ENCODE measurements around the gene ZCCHC24.

The ZCCHC24 gene

DNA sequence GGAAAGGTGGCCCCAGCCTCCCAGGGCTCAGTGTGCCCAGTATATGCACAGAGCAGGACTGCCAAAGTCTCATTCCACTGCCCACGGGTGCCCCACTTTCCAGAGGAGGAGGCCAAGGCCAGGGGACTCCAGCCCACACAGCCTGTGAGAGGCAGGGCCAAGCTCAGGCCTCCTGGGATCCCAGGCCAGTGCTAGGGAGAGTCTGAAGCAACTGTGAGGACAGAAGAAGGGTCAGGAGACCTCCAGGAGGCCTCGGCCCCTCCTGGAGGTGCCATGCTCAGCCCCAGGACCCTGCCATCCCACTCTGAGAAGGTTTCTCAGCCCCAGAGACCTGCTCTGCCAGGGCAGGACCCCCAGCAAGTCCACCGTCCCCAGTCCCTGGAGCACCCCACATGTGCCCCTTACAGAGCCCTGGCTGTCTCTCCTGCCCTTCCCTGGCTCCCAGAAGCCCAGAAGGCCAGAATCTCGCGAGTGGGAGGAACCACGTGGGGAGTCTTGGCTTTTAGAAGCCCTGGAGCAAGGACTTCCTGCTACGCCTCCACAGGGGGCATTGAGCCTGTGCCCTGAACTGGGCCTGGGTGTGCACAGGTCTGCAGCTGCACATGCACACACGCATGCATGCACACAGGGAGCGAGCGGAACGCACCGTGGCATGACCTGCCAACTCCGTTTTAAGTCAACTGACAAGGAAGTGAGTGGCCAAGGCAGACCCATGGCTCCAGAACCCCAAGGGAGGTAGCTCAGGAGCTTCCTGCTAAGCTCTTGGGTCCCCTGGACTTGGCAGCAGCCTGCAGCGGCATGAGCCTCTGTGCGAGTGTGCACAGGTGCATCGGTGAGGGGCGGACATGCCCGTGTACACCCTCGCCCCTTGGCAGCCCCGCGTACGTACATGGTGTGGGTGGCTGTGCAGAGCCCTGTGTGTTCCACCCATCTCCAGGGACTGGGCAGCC lies 33.6 kb downstream of the ZCCHC24 start:
- H3K36me3 ChIP-seq (ENCODE audit: low read depth): no peaks in the 10 kb centered on the region
- no peak for ATAC-seq (ENCODE audit: low read depth)
- H3K9me3 ChIP-seq (ENCODE audit: severe bottlenecking): no peaks in the 10 kb centered on the region
- H3K27me3 ChIP-seq (ENCODE audit: insufficient read depth, poor library complexity, severe bottlenecking): no peaks in the 10 kb centered on the region
- H3K4me3 ChIP-seq (ENCODE audit: severe bottlenecking): no peak overlapping the region
- no peak overlapping the region for H3K27ac ChIP-seq (ENCODE audit: poor library complexity, severe bottlenecking)
- DNase-seq (ENCODE audit: low spot score): no peak
- TF ChIP-seq, protein P1, sequence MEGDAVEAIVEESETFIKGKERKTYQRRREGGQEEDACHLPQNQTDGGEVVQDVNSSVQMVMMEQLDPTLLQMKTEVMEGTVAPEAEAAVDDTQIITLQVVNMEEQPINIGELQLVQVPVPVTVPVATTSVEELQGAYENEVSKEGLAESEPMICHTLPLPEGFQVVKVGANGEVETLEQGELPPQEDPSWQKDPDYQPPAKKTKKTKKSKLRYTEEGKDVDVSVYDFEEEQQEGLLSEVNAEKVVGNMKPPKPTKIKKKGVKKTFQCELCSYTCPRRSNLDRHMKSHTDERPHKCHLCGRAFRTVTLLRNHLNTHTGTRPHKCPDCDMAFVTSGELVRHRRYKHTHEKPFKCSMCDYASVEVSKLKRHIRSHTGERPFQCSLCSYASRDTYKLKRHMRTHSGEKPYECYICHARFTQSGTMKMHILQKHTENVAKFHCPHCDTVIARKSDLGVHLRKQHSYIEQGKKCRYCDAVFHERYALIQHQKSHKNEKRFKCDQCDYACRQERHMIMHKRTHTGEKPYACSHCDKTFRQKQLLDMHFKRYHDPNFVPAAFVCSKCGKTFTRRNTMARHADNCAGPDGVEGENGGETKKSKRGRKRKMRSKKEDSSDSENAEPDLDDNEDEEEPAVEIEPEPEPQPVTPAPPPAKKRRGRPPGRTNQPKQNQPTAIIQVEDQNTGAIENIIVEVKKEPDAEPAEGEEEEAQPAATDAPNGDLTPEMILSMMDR (IDR thresholded peaks at IDR 0.05; ENCODE audit: poor library complexity, severe bottlenecking): no peak
- H3K4me1 ChIP-seq (ENCODE audit: insufficient read depth, poor library complexity, severe bottlenecking): no peaks in the 10 kb centered on the region

DNA sequence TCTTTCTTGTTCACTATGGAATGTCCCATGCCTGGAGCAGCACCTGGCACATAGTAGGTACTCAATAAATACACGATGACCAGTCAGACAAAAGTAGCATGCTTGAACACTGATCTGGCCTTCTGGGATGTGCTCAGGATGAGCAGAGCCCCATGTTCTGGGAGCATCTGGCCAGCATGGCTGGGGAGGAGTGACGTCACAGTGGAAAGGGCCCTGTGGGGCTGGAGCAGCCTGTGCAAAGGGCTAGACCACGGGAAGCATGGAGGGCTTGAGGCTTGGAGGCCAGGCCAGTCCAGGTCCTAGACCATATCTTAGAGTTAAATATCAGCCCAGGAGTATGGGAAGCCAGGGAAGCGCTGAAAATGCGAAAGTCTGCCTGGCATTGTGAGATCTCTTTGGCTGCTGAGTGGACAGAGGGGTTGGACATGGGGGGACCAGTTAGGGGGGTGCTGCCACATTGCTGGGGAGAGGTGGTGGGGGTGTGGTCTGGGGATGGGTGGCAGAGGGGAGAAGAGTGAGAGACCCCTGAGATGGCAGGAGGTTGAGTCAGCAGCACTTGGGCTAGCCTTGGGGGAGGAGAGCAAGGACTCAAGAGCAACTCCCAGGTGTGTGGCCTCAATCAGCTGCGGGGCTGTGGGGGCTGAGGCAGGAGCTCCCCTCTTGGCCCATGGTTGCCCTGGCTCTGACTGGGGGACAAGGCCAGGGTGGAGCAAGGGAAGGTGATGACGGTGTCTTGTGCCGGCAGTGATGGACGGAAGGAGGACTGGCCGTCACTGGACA lies 34.9 kb downstream of the ZCCHC24 start:
- ATAC-seq (ENCODE audit: low read depth): no peak
- H3K9me3 ChIP-seq (ENCODE audit: severe bottlenecking): no peaks in the 10 kb centered on the region
- TF ChIP-seq, protein P1 (IDR thresholded peaks at IDR 0.05; ENCODE audit: poor library complexity, severe bottlenecking): no peak
- DNase-seq (ENCODE audit: low spot score): no peak
- no peaks in the 10 kb centered on the region for H3K36me3 ChIP-seq (ENCODE audit: low read depth)
- no peaks in the 10 kb centered on the region for H3K4me1 ChIP-seq (ENCODE audit: insufficient read depth, poor library complexity, severe bottlenecking)
- H3K4me3 ChIP-seq (ENCODE audit: severe bottlenecking): no peak overlapping the region
- no peaks in the 10 kb centered on the region for H3K27me3 ChIP-seq (ENCODE audit: insufficient read depth, poor library complexity, severe bottlenecking)
- H3K27ac ChIP-seq (ENCODE audit: poor library complexity, severe bottlenecking): no peak overlapping the region

DNA sequence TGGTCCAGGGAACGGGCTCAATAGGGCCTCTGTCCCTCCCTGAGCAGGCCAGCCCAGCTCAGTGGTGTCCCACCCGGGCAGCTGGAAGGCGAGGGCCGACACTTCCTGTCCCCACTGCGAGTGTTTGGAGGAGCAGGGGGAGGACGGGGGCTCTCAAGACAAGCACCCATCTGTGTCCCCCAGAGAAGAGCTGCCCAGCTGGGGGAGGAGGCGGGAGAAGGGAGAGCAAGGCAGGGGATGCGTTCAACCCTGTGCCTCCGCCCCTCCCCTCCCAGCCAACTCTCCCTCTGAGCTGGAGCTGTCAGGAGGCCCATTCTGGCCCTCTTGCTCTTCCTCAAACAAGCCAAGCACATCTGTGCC lies 35.7 kb downstream of the ZCCHC24 start:
- no peaks in the 10 kb centered on the region for H3K9me3 ChIP-seq (ENCODE audit: severe bottlenecking)
- no peak for ATAC-seq (ENCODE audit: low read depth)
- no peaks in the 10 kb centered on the region for H3K27me3 ChIP-seq (ENCODE audit: insufficient read depth, poor library complexity, severe bottlenecking)
- H3K27ac ChIP-seq (ENCODE audit: poor library complexity, severe bottlenecking): no peak overlapping the region
- TF ChIP-seq, protein P1 (IDR thresholded peaks at IDR 0.05; ENCODE audit: poor library complexity, severe bottlenecking): no peak
- no peaks in the 10 kb centered on the region for H3K4me1 ChIP-seq (ENCODE audit: insufficient read depth, poor library complexity, severe bottlenecking)
- H3K36me3 ChIP-seq (ENCODE audit: low read depth): no peaks in the 10 kb centered on the region
- DNase-seq (ENCODE audit: low spot score): no peak
- no peak overlapping the region for H3K4me3 ChIP-seq (ENCODE audit: severe bottlenecking)

DNA sequence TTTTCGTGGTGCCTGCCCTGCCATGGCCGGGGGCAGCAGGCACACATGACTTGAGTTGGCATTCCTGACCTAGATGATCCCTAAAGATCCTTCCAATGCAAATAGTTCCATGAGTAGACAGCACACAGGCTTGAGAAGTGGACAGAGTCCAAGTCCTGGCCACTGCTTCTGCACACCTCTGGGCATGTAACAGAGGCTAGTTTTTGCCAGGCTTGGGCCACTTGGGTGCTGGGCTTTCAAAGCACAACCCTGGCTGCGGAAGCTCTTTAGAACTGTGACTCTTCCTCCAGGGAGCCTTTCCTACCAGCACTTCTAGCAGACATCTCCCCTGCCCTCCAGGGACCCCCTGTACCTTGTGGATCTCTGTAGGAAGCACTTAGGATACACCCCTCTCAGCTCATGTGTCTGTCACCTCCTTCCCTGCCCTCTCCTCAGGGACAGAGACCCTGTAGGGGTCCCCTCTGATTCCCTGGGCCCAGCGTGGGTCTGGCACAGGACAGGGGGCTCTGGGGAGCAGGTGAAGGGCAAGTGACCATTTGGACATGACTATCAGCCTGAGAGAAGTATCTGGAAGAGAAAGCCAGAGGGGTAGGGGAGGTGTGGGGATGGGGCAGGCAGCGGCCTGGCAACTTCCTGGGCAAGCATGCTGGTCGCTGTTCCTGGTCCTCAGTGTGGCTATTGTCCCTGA lies 36.2 kb downstream of the ZCCHC24 start:
- ATAC-seq (ENCODE audit: low read depth) (no peak), DNase-seq (ENCODE audit: low spot score) (no peak)
- no peaks in the 10 kb centered on the region for H3K36me3 ChIP-seq (ENCODE audit: low read depth)
- TF ChIP-seq, protein P1 (IDR thresholded peaks at IDR 0.05; ENCODE audit: poor library complexity, severe bottlenecking): no peak
- no peaks in the 10 kb centered on the region for H3K4me1 ChIP-seq (ENCODE audit: insufficient read depth, poor library complexity, severe bottlenecking)
- no peak overlapping the region for H3K4me3 ChIP-seq (ENCODE audit: severe bottlenecking)
- no peaks in the 10 kb centered on the region for H3K27me3 ChIP-seq (ENCODE audit: insufficient read depth, poor library complexity, severe bottlenecking)
- H3K9me3 ChIP-seq (ENCODE audit: severe bottlenecking): no peaks in the 10 kb centered on the region
- no peak overlapping the region for H3K27ac ChIP-seq (ENCODE audit: poor library complexity, severe bottlenecking)

Data from RWPE2 (cell line).